Activated gamma-delta T cell treated with anti-CD3 and anti-CD28 coated beads, Interleukin-2, amount 50 U/mL, for 16 hours (primary cell): ENCODE data around the gene ADGRF4.

Source experiments
- DNase-seq: peaks from one replicate; pipeline ENCODE4 v3.0.0-alpha.2; 2020; ENCODE audit warnings: low read depth

Gene ADGRF4, protein sequence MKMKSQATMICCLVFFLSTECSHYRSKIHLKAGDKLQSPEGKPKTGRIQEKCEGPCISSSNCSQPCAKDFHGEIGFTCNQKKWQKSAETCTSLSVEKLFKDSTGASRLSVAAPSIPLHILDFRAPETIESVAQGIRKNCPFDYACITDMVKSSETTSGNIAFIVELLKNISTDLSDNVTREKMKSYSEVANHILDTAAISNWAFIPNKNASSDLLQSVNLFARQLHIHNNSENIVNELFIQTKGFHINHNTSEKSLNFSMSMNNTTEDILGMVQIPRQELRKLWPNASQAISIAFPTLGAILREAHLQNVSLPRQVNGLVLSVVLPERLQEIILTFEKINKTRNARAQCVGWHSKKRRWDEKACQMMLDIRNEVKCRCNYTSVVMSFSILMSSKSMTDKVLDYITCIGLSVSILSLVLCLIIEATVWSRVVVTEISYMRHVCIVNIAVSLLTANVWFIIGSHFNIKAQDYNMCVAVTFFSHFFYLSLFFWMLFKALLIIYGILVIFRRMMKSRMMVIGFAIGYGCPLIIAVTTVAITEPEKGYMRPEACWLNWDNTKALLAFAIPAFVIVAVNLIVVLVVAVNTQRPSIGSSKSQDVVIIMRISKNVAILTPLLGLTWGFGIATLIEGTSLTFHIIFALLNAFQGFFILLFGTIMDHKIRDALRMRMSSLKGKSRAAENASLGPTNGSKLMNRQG

DNA sequence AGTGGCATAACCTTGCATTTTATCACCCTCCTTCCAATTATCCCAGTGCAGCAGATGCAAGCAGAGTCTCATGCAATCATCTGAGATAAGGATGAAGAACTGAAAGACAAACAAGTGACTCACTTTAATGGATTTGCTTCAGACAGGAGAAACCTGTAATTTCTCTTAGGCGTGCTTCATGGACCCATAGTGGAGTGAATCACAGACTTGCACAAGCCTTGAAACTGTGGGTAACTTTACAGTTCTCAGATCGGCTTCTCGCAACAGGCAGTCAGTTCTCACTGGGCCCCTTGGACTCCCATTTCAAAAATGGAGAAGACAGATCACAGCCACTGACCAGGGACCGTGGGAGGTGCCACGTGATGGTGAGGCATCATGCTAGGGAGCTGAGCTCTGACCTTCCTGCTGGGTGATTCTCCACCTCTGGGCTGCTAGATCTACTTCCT lies at the start of gene ADGRF4:
ADGRF4 (plus strand) TSS at position 239 of the 446 bp plus-strand sequence. CDS start 8,666 bp downstream, outside the sequence.
- DNase-seq = no peak

DNA sequence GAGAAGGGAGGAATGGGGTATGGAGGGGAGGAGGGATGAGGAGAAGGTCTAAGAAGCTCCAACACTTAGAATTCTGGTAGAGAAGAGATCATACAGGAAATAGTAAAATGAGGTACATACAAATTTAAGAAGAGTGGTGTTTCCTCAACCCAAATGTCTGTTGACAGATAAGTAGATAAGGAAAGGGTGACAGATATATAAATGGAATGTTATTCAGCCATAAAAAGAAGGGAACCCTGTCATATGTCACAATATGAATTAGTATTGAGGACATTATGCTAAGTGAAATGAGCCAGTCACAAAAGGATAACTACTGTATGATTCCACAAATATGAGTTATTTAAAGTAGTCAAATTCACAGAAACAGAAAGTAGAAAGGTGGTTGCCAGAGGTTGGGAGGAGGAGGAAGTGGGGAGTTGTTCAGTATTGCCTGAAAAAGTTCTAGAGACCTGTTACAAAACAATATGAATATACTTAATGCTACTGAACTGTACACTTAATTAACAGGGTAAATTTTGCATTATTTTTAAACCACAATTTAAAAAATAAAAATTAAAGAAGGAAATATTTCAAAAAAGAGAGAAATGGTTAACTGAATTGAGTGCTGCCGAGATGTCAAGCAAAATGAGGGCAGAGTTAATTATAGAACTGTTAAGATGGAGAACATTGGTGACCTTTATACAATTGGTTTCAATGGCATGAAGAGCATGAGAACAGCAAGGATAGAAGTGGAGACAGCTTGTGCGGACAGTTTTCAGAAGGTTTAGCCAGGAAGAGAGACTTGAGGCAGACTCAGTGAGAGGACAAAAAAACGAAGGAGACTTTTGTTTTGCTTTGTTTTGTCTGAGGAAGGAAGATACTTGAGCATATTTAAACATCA lies 47.6 kb upstream of the ADGRF4 start:
- DNase-seq = no peak

DNA sequence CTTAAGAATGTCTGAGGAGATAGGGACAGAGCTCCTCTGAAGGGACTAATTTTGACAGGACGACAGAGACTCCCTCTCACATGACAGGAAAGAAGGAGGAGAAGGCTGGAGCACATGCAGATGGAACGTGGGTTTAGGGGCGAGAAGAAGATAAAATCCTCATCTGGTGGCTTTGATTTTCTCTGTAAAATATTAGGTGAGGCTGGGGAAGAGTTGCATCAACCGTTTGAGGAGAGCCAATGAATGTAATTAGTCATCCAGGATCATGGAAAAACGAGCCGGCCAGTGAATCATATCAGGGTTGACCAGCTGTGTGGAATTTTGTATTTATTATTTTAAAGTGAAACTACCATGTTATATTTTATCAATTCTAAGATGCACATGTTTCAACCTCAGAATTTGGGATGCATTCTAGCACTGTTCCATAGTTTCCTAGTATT lies 46.9 kb upstream of the ADGRF4 start:
- no peak for DNase-seq

DNA sequence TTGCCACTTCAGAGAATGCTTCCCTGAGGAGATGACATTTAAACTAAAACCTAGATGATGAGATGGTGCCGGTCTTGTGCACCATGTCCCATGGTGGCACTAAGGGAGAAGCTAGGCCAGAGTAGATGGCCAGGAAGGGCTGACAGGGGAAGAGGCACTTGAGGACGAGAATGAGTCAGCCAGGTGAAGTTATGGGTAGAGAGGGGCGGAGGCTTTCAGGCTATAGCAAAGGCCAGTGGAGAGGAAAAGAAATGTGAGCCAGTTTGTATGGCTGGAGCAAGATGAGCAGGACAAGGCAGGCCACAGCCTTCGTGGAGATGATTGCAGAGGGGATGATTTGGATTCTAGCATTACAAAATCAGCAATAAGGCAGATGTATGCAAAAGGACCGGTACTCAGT lies 44.7 kb upstream of the ADGRF4 start:
- DNase-seq = no peak

DNA sequence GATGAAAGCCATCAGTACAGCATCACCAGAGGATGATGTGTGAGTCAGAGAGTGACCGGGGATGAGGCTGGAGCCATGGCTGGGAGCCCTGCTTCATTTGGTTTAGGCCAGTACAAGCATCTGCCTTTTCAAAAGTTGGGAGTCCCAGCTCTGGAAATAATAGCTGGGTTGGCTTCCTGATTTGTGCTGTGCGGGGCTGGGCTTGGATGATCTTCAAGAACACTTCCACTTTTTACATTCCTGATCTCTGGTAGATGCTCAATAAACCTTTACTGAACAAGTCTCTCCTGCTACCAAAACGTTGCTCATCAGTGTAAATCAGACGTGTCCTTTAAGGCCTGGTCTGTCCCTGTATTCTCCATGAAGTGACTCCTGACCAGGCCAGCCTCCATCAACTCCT lies 44.1 kb upstream of the ADGRF4 start:
- no peak for DNase-seq

DNA sequence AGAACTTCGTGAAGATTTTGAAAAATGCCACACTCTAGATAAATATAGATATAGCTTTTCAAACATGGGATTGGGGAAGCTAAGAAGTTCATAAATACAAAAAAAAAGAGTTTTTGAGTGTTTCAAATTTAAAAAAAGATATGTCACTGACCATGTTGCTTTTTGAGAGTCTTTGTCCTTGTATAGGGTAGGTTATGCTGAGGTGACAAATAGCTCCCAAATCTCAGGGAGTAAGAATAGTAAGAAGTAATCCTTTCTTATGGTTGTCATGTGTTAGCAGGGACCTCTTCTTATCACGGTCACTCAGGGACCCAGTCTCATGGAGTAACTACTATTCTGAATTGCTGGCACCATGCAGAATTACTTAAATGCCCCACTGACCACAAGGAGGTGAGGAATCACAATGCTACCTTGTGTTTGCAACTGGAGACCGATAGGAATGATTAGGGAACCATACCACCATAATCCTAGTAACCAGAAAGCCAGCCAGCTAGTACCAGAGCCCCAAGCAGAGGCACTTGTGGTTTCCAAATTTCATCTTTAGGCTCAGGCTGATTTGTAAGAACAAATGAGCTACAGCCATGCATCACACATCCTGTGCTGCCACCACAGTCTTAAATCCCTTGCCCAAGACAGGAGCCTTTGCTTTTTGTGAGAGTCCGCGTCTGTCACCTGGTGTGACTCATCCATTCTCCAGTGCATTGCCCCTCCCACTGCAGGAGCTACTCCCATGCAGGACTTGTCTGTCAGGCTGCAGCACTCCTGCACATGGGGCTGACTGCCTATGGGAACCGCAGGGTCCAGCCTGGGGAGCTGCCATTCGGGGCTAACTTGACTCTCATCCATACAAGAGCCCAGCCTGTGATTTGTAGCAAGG lies 42.4 kb upstream of the ADGRF4 start:
- DNase-seq = peak; percentile 1

DNA sequence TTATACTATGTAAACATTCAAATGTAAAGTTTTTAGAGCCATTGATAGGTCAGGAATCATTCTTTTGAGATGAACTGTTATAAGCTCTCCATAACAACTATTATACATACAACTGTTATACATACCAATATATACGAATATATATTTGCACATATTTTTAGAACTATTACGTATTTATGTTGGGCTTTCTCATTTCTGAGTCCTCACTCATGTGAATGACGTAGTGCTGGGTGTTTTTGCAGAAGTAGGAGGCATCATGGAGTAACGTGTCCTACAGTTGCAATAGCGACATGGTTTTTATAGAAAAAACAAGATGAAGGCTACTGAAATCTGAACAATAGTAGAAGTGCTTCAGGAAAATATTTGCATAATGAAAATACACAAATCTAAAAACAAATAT lies 36.4 kb upstream of the ADGRF4 start:
- no peak for DNase-seq

DNA sequence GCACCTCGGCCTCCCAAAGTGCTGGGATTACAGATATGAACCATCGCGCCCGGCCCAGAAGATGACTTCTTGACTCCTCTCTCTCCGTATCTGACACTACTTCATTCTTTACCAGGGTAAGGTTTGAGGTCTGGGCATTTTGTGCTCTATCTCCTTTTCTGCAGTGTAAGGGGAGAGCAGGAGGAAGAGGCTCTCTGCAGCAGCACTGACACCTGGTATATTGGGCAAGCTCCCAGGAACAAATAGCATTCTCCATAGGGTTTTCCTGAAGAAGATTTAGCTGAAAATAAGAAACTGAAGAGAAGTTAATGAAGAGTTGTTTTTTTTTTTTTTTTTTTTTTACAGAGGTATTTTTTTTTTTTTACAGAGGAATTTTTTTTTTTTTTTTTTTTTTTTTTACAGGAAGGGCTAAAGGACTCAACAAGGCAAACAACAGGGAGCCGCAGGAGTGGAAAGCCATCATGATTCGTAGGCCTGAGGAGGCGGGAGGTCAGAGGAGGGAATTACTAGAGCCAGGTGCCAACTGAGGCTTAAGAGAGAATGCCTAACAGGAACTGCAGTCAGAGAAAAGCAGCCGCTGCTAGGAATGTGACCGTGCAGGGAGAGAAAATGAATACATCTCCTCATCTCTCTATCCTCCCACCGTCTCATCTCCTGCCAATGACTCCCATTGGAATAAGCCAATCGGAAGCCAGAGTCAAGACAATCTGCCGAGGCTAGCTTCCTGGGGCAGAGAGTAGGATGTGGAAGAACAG lies 34.7 kb upstream of the ADGRF4 start:
- no peak for DNase-seq

DNA sequence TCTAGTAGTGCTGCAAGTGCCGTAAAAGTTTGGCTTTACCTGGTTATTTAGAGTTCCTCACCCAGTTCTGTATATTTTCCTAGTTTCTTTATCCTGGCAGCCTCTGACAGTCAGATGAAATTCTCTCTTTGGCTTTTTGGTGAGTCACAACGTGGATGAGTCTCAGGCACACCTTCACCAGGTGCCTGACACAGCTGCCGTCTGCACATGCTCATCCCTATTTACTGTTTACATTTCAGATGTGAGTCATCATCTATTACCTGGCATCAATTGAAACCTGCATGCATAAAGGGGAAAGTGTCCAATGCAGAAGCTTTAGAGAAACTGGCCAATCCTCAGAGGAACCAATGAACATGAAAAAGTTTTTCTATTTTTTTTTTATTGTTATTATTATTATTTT lies 33.3 kb upstream of the ADGRF4 start:
- DNase-seq = no peak

DNA sequence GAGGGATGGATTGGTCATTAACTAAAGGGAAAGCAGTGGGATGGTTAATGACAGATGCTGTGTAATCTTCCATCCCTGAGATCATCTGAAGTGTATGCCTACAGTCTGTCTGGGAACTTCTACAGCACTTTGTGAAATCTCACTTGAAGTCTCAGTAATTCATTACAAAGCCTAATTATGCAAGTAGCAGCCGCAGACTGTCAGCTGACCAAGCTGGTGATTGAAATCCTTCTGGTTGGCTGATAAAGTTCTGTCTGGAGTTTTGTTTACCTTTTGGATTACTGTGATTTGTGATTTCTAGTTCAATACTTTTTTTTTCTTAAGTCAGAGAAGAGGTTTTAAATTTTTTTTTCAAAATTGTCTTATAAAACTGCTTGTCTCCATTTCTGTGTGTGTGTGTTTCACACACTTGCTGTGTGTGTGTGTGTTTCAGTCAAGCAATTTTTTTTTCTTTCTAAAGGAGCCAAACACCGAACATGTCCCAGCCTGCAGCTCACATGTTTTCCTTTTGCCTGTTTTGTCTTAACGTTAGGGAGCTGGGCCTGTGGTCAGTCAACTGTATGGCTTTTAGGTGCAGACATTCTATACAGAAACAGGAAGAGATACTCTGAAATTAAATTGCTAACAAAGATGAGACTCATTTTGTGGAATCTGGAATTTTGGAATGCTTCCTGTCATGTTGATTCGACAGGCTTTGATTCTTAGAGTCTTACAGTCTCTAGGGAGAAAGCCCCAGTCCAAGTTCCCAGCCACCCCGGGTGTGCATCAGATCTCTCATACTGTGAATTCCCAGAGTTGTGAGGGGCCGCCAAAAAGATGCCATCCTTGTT lies 28.5 kb upstream of the ADGRF4 start:
- no peak for DNase-seq

DNA sequence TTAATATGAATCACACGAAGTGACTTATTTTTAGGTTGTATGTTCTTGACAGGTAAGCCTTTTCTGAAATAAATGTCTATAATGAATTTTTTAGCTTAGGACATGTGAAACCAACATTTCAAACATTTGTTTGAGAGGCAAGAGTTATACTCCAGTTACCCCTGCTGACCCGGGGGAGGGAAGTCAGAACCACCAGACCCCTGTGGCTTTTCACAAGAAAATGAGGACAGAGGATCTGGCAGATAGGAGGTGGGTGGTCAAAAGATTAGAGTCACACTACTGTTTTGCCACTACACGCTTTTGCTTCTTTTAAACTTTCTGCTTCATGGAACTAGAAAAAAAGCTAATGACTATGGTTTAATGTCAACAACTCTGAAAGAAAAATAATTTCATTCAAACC lies 27.5 kb upstream of the ADGRF4 start:
- no peak for DNase-seq

DNA sequence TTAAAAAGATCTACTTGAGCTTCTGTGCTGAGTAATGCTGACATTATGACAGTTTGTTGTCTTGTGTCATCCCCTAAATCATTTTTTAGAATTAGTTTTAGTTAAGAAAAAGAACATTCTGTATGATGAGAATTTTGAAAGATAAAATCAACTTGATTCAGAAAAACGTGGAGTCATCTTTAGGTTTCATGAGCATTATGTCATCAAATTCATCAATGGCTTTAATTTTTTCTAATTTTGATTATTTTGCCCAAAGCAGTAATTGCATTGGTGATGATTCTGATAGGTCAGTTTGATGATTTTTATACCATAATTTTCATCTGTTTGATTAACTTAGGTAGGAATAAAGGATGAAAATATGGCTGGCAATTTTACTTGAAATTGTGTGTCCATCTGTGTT lies 26.6 kb upstream of the ADGRF4 start:
- DNase-seq = no peak

DNA sequence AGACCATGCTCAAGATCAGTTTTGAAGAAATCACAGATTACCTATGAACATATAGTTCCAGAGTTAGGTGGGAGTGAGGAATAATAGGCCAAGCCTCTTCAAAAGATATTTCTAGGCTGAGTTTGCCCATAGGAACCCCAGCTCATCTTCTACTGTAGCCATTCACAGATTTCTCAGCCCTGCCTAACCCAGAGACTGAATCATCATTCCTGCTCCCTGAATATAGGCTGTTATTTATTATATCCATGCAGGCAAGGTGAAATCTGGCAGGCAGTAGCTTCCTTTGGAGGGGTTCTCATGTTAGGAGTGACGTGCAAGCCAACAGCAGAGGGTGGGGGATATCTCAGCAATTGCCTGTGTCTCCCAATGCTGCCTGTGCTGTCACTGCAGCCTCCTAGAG lies 25.6 kb upstream of the ADGRF4 start:
- DNase-seq = no peak

DNA sequence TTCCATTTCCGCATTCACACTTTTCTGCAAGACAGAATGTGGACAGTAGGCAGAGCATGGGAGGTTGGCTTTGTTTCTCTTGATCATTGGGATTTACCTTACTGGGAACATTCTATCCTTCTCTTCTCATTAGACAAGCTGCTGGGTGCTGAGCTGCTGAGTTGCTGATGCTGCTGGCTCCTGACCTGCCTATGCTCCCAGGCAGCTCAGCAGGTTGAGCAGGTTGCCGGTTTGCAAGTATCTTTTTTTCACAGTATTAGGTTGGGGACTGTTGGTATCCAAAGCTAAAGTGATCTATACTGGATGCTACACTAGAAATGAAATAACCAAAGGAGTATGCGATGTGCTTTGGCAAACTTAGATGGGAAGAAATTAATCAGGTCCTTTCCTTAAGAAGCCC lies 23.7 kb upstream of the ADGRF4 start:
- no peak for DNase-seq

DNA sequence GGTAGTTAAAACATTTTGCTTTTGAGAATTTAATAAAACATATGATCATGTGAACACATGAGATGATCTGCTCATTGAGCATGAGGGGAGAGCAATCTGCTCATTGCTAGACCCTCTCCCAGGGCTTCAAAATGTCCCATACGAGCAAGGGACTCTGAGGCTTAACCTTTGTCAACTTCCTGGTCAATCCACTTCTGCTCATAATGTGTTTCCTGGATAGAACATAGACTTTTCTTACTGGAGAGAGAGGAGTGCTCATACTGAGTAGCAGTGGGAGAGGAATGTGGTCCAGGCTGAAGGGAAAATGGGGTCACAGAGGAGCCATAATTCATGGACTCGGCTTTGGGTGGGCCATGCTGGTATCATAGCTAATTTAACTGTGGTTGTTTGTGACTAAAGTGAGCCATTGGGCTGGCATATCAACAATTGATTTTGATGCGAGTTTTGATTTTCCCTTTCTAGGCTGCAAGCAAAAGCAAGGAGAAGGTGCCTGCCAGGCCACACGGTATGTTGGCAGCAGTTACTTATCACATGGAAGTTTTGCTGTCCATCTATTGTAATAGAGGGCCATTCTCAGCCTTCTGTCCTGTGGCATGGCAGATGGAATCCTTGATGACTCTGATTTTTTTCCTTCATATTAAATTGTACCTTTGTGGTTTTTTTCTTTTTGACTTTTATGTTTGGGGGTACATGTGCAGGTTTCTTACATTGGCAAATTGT lies 20.8 kb upstream of the ADGRF4 start:
- no peak for DNase-seq

DNA sequence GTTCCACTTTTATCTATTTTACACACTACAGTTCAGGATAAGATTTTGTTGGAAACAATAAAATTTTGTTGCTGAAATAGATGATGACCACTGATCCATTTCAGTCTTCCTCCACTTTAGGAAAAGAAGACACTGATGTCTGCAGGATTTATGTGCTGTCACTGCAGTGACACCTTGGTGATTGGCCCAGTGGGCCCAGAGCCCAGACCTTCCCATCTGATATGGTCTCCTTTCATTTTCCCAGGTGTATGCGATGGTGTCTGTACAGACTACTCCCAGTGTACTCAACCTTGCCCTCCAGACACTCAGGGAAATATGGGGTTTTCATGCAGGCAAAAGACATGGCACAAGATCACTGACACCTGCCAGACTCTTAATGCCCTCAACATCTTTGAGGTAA lies 19.6 kb upstream of the ADGRF4 start:
- no peak for DNase-seq

DNA sequence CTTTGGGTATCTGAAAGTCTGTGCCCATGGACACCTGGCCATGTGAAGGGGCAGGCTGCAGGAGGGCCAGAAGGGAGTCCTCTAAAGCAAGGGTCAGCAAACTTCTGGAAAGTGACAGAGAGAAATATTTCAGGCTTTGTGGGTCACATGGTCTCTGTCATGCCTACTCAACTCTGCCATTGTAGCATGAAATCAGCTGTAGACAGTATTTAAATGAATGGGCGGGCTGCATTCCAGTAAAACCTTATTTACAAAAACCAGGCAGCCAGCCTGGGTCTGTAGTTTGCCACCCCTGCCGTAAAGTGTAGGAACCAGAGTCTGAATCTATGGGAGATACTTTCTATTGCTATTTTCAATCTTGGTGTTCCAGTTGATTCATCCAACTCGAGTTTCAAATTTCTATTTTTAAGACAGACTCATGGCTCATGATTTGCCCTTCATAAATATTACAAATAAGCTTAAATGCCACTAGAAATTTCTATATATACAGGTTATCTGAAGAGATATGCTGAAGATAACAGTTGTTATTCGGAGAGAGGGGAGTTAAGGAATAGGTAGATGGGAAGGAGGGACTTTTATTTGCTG lies 19.0 kb upstream of the ADGRF4 start:
- DNase-seq = no peak

DNA sequence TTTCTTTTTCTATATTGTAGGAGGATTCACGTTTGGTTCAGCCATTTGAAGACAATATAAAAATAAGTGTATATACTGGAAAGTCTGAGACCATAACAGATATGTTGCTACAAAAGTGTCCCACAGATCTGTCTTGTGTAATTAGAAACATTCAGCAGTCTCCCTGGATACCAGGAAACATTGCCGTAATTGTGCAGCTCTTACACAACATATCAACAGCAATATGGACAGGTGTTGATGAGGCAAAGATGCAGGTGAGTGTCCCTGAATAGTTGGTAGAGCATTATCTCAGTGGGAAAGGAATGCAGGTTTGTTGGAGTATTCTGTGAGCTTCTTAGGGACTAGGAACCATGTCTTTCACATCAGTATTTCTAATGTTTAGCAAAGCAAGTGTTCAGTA lies 18.3 kb upstream of the ADGRF4 start:
- DNase-seq = no peak

DNA sequence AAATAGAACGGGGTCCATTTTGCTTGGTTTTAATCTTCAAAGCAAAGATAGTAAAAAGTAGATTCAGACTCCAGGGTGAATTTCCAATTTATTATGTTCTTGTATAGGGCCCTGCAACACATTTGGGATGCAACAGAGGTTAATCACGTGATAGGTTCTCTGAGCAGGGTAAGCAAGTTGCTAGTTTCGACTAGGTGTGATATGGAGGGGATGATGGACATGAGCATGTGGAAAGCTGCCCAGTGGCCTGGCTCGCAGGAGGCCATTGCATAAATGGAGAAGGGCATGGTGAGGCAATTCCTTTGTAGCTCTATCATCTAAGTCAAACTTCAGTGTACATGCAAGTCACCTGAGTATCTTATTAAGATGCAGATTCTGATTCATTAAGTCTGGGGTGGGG lies 17.7 kb upstream of the ADGRF4 start:
- DNase-seq = no peak
